ENCODE results near the gene CDK3. TPM values are rescaled to one million over a fixed set of nuclear protein-coding genes. Genes with fewer than 3 reads are reported as not detected.

Gene CDK3
- total and polyA plus RNA-seq, 9 of the 15 experiments (the other 6 are each of a cell fraction or from before 2014, with no cell fraction given), result 0.55 to 8.2 (median 4.7) TPM

- TF ChIP-seq, protein P1, sequence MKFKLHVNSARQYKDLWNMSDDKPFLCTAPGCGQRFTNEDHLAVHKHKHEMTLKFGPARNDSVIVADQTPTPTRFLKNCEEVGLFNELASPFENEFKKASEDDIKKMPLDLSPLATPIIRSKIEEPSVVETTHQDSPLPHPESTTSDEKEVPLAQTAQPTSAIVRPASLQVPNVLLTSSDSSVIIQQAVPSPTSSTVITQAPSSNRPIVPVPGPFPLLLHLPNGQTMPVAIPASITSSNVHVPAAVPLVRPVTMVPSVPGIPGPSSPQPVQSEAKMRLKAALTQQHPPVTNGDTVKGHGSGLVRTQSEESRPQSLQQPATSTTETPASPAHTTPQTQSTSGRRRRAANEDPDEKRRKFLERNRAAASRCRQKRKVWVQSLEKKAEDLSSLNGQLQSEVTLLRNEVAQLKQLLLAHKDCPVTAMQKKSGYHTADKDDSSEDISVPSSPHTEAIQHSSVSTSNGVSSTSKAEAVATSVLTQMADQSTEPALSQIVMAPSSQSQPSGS (CRISPR knock-in tag; IDR thresholded peaks at IDR 0.05), result no peak
- TF ChIP-seq SMAD1 (IDR thresholded peaks at IDR 0.05; ENCODE audit: low read depth, low read length, partially characterized antibody), result peak; percentile 69
- TF ChIP-seq SAFB2 (IDR thresholded peaks at IDR 0.05; ENCODE audit: borderline replicate concordance, low read depth, low read length, severe bottlenecking), result no peak
- TF ChIP-seq, protein P2, sequence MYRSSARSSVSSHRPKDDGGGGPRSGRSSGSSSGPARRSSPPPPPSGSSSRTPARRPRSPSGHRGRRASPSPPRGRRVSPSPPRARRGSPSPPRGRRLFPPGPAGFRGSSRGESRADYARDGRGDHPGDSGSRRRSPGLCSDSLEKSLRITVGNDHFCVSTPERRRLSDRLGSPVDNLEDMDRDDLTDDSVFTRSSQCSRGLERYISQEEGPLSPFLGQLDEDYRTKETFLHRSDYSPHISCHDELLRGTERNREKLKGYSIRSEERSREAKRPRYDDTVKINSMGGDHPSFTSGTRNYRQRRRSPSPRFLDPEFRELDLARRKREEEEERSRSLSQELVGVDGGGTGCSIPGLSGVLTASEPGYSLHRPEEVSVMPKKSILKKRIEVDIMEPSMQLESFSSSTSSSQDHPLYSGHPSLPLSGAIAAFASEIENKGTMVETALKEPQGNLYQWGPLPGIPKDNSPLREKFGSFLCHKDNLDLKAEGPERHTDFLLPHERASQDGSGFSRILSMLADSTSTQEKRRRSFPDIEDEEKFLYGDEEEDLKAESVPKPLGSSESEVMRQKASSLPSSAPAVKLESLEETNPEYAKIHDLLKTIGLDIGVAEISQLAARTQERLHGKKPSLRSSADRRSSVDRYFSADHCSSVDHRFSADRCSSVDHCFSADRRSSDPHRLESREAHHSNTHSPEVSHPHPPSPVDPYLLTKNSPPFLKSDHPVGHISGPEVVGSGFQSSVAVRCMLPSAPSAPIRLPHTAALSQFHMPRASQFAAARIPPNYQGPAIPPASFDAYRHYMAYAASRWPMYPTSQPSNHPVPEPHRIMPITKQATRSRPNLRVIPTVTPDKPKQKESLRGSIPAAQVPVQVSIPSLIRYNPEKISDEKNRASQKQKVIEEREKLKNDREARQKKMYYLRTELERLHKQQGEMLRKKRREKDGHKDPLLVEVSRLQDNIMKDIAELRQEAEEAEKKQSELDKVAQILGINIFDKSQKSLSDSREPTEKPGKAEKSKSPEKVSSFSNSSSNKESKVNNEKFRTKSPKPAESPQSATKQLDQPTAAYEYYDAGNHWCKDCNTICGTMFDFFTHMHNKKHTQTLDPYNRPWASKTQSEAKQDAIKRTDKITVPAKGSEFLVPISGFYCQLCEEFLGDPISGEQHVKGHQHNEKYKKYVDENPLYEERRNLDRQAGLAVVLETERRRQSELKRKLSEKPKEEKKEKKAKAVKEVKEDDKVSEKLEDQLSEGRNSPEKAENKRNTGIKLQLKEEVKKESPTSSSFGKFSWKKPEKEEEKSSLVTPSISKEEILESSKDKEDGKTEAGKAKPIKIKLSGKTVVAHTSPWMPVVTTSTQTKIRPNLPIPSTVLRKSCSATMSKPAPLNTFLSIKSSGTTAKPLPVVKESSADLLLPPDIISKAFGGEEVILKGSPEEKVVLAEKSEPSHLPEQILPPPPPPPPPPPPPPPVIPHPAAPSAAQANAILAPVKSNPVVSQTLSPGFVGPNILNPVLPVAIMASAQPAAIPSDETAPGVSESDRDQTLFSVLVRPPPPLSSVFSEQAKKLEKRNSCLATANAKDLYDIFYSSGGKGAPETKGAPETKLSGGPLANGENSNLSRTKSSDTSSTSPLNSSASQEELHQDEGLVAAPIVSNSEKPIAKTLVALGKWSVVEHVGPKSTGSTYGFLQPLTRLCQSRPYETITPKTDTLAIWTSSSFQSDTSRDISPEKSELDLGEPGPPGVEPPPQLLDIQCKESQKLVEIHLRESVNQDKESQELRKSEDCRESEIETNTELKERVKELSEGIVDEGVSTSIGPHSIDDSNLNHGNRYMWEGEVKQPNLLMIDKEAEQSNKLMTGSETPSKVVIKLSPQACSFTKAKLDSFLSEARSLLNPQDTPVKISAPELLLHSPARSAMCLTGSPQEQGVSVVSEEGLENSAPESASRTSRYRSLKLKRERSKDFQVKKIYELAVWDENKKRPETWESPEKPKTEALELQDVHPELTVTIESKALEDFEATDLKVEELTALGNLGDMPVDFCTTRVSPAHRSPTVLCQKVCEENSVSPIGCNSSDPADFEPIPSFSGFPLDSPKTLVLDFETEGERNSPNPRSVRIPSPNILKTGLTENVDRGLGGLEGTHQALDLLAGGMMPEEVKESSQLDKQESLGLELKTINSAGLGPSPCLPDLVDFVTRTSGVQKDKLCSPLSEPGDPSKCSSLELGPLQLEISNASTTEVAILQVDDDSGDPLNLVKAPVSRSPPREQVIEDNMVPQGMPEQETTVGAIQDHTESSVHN (IDR thresholded peaks at IDR 0.05; ENCODE audit: borderline replicate concordance in 1 of 2, low read depth in 1 of 2), result peak in 1 of 2 experiments; percentile 36; a peak in 2 of 4 replicates
- no peak for TF ChIP-seq ZNF830 (CRISPR knock-in tag; IDR thresholded peaks at IDR 0.05)
- TF ChIP-seq NCOA4 (IDR thresholded peaks at IDR 0.05; ENCODE audit: partially characterized antibody), result peak; percentile 69
- TF ChIP-seq, protein P3, sequence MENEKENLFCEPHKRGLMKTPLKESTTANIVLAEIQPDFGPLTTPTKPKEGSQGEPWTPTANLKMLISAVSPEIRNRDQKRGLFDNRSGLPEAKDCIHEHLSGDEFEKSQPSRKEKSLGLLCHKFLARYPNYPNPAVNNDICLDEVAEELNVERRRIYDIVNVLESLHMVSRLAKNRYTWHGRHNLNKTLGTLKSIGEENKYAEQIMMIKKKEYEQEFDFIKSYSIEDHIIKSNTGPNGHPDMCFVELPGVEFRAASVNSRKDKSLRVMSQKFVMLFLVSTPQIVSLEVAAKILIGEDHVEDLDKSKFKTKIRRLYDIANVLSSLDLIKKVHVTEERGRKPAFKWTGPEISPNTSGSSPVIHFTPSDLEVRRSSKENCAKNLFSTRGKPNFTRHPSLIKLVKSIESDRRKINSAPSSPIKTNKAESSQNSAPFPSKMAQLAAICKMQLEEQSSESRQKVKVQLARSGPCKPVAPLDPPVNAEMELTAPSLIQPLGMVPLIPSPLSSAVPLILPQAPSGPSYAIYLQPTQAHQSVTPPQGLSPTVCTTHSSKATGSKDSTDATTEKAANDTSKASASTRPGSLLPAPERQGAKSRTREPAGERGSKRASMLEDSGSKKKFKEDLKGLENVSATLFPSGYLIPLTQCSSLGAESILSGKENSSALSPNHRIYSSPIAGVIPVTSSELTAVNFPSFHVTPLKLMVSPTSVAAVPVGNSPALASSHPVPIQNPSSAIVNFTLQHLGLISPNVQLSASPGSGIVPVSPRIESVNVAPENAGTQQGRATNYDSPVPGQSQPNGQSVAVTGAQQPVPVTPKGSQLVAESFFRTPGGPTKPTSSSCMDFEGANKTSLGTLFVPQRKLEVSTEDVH (IDR thresholded peaks at IDR 0.05; ENCODE audit: low read depth, partially characterized antibody), result peak; percentile 67
- TF ChIP-seq LEF1 (IDR thresholded peaks at IDR 0.05), result peak; percentile 97
- TF ChIP-seq RNF2 (IDR thresholded peaks at IDR 0.05), result peak; percentile 45; the same call in 1 of the 2 replicates
- TF ChIP-seq LCOR (CRISPR knock-in tag; IDR thresholded peaks at IDR 0.05), result peak; percentile 65; the same call in 1 of the 2 replicates
- TF ChIP-seq CREBBP (IDR thresholded peaks at IDR 0.05; ENCODE audit: low read depth, low read length), result no peak
- no peak for TF ChIP-seq HSF4 (CRISPR knock-in tag; IDR thresholded peaks at IDR 0.05; ENCODE audit: borderline replicate concordance)
- peak; percentile 87; the same call in 1 of the 2 replicates for TF ChIP-seq POLR2AphosphoS5 (IDR thresholded peaks at IDR 0.05; ENCODE audit: control insufficient read depth, insufficient read depth, low read depth, low read length)
- TF ChIP-seq TARDBP (IDR thresholded peaks at IDR 0.05), result 0 out of 2 replicates have a peak, but pooled peaks have one; percentile 67
- peak; percentile 30; the same call in 1 of the 2 replicates for TF ChIP-seq ZNF197 (CRISPR knock-in tag; IDR thresholded peaks at IDR 0.05; ENCODE audit: low read depth)
- peak; percentile 98 for TF ChIP-seq SMARCA4 (IDR thresholded peaks at IDR 0.05)
- peak; percentile 86 for TF ChIP-seq ATF7 (IDR thresholded peaks at IDR 0.05)
These were observed 30.6 kb upstream of the CDK3 start (continued) for GRCh38 chr17:75970011-75970523.

All from K562 (cell line).